Stimulated activated CD8-positive, alpha-beta memory T cell treated with anti-CD3 and anti-CD28 coated beads, Interleukin-4, amount 100 ng/mL, for 1 hour (primary cell): ENCODE measurements around the gene PIP4K2A.
A peak's percentile ranks its signal among the peaks of the same experiment; 100 is the strongest.

Experiments used
- DNase-seq, 2 donors: peaks; one replicate each; pipeline ENCODE4 v3.0.0-alpha.2; 2020; ENCODE audit warnings: low read depth in 2 of 2, low spot score in 1 of 2

The PIP4K2A gene

DNA sequence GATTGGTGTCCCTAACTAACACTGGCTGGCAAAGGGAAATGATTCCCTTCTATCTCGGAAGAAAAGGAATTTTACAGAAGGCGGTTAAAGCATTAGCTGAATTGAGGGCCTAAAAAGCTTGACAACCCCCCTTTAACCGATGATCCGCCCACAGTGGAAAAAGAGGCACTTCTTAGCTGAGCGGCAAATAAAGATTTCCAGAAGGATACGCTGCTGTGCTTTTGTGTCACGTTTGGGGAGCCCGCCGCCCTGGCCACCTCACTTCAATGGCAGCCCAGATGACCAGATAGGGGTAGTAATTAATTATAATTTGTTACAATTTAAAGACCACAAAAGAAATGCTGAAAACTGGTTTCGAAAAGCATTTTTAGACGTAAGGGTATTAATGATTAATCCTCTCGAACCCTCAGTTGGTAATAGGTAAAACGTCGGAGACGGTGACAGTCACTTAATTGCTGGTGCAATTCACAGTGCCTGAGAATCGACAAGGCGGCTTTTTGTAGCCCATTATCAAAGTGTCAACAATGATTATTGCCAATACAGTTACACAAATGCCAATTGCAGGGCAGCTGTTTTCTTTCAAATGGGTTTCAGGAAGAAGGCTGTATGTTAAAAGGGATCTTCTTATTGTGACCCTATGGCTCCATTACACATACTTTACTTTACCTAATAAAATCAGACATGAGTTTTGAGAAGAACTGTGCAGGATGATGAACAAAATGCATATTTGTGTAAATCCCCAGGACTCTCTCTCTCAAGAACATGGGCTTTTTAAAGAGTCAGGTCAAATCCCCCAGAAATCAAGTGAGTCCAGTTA, 154.1 kb downstream of the PIP4K2A start:
- DNase-seq = no peak

DNA sequence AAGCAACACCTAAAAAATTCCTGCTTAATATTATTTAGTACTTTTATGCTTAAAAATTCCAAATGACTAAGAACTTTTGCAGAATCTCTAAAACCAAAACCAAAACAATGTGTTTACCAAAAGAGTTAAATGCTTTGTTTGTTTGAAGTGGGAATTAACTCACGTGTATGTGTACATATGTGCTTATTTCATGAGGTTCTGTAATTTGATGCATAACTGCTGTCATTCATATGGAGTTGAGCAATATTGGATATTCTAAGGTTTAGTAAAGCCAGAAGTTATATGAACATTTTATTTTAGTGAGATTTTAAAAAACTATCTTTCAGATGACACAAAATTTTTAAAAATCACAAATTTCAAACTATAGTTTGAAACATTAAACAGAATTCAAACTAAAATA, 157.1 kb downstream of the PIP4K2A start:
- no peak for DNase-seq

DNA sequence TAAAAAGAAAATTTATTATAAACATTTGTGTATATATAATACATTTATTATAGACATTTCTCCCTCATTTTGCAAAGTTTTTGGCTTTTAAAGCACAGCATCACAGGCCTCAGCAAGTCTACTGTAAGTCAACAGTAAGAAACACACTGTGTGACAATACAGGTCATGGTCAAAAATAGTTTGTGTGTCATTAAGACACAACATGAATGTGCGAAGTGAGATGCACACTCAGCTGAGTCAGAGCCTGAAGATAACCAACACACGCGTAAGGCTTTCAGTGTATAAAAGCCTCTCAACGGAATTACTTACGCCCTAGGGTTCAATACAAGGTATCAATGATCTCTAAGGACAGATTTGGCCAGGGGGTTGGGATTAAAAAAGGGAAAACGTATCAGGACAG, 157.6 kb downstream of the PIP4K2A start:
- no peak for DNase-seq

DNA sequence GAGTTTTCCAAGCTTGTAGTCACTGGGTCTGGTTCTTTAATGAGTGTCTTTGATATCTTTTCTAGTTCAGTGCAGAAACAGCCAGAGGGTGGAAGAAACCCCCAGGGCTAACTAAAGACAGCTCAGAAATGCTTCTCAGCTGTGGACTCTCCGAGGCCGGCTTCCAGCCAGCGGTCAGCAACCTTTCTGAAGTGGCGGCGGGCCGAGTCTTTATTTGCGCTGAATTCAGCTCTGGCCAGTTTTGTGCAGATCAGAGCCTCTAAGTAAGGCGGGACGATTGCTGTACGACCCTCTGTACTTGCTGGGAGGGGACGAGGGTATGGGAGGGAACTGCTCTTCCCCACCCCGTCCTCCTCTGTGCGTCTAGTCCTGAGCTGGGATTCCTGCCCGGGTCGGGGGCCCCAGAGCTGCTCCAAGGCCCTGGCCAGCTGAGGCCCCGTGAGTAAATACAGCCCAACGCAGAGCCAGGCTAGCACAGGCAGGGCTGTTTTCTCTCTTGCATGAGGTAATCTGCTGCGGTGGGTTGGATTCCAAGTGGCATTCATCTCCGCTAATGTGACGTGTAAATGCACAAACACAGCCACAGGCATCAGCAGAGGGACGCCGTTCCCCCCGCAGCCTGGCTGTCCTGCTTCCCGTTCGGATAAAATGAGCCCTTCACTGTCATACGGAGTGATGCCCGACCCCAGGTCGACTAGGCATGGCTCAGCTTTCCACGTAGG, 159.8 kb downstream of the PIP4K2A start:
- no peak for DNase-seq

DNA sequence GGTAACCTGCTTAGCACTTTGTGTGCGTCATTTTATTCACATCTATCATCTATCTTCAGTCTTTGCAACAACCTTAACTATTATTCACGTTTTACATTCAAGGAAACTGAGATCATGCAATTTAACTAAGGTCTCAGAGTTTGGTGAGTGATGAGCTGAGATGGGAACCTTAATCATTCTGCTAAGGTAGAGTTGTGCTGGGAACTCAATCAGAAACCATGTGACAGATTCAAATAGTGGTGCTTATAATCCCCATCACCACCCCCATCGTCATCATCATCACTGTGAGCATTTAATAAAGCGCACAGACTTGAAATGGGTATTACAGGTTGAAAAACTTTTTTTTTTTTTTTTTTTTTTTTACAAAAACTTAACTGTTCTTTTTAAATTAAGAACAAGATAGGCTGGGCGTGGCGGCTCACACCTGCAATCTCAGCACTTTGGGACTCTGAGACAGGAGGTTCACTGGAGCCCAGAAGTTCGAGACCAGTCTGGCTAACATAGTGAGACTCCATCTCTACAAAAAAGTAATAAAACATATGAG, 160.9 kb downstream of the PIP4K2A start:
- DNase-seq = no peak

DNA sequence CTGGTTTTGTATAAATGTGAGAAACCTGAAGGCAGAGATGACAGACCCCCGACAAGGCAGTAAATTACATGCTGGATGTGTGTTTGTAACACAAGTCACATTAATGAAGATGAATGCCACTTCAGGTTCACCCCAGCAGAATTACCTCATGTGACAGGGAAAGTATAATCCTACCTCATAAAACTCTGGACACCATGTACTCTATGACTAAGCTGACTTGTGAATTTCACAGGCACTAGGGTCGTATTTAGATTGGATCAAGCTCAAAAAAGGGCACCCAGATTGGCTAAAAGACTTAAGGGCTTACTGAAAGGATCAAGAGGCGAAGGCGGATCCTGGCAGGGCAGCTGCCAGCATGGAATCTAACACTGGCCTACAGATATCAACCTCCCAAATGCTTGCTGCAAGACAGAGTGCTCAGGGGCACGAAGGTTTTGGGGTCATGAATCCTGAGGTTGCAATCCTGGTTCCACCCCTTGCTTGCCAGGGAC, 161.4 kb downstream of the PIP4K2A start:
- no peak for DNase-seq

DNA sequence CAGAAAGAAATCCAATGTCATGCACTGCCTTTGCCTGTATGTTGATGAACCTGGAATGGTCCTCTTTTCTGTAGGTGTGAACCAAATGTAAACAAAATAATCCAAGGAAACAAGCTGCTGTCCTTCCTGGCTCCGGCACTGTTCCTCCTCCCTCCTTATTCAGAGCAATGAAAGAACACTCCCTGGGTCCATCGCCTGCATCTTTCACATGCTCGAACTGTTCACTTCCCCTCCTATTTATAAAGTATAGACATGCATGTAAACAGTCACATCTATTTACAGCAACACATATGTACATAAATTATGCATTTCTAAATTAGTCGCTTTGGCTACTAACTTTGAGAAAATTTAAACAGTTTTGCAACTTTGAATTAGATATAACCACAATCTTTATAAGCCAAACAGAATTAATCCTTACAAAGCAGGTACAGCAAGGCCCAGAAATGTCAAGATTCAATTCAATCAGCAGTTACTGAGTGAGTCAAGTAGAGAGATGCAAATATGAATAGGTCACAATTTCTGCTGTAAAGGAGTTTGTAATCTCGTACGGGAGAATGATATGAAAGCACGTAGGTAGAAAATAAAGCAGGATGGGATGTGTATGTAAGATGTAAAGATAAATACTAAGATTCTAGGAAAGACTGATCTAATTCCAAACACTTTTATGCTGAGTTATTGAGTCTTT, 162.6 kb downstream of the PIP4K2A start:
- no peak for DNase-seq

DNA sequence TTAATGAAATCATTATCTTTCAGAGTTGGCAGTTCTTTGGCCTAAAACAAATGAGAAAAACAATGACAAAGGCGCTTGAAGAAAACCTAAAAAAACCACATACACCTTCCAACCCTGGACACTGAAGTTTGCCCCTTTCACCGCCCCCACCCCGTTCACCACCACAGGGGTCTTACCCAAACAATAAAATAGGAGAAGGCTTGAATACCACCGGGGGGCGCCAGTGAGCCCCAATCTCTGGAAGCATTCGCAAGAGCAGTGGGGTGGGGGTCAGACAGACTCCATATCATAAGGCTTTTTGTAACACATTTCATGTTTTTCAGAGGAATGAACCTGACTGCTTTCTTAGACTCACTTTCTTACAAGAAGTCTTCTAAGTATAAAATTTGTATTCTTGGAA, 163.6 kb downstream of the PIP4K2A start:
- DNase-seq = peak; percentile 36 to 37

DNA sequence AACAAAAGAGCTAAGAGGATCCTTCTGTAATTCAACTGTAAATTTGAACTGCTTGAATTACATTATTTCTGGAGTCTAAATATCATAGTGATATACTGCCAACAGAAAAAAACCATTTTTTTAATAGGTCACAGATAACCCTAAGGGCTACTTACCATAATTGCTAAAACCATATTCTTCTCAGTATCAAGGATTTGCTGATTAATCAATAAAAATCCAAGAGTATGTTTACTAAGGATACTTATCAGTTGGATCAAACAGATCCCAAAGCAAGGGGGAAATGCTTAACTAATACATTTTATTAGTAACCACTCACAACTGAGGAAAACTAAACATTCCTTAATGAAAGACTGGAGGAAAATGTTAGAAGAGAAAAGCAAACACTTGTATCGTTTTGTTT, 166.0 kb downstream of the PIP4K2A start:
- no peak for DNase-seq

DNA sequence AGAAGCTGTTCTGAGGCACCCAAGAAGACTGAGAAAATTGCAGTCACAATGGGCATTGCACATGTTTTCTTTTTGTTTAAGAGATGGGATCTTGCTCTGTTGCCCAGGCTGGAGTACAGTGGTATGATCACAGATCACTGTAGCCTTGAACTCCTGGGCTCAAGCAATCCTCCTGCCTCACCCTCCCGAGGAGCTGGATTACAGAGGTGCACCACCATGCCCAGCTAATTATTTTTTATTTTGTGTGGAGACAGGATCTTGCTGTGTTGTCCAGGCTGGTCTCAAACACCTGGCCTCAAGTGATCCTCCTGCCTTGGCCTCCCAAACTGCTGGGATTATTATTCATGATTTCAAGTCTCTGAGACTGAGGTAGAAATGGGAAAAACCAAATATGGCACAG, 168.7 kb downstream of the PIP4K2A start:
- no peak for DNase-seq

DNA sequence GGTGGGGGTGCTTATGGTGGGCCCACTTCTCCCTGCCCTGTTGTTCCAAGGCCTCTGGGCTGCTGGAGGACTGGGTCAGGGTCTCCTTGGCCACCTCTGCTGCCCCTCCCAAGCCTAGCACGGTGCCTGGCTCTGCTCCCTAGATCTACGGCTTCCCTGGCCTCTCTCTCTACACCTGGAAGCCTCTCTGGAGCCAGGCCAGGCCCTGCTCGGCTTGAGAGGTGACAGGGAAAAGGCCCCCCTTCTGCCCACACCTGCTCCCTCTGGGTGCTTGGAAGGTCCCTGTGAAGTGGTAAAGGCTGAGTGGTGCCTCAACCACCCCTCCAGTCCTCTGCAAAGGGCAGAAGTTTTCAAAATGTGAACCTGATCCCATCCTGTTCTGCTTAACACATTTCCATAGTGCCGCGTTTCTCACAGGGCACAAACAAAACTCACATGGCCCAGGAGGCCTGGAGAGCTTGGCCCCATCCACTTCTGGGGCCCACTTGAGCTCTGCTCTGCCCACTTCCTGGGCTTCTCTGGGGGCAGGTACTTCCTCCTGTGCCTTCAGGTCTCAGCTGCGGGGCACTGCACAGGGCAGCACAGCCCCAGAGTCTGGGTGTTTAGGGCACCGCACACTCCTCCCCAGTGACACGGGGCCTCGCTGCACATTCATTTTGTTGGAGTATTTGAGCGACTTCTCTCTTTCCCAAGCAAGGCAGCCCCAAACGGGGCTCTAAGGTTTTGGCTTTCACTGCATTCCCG, 169.9 kb downstream of the PIP4K2A start:
- DNase-seq = no peak

DNA sequence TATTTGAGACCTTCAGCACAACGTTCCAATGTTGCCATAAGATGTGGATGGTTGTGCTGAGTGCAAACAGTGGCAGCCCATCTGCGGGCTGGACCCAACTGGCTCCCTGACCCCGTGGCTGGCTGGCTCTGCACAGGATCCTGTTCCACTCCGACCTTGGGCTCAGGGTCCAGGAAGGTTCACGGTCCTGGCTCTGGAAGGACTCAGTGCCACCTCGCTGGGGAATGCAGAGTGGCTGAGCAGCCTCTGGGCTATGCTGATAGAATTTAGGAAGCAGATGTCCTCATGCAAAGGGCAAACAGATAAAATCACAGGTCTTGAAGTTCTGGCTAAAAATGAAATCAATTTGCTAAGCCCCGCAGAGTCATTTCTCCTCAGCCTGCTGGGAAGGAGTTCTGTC, 171.6 kb downstream of the PIP4K2A start:
- DNase-seq = no peak

DNA sequence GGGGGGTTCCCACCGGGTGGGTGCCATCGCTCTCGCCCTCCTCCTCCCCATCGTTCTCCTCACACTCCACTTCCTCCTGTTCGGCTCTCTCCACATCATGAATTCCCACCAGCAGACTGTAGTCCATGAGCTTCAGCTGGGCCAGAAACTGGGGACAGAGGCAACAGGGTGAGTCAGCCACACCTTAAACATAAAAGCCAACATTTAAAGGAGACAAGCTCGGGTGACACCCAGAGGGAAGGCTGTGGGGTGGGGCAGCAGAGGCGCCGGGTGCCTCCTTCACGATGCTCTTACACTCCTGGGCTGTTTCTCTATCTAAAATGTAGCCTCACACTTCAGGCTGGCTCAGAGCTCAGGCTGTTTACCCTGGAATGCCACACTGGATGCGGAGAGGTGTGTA, 172.5 kb downstream of the PIP4K2A start:
- no peak for DNase-seq

DNA sequence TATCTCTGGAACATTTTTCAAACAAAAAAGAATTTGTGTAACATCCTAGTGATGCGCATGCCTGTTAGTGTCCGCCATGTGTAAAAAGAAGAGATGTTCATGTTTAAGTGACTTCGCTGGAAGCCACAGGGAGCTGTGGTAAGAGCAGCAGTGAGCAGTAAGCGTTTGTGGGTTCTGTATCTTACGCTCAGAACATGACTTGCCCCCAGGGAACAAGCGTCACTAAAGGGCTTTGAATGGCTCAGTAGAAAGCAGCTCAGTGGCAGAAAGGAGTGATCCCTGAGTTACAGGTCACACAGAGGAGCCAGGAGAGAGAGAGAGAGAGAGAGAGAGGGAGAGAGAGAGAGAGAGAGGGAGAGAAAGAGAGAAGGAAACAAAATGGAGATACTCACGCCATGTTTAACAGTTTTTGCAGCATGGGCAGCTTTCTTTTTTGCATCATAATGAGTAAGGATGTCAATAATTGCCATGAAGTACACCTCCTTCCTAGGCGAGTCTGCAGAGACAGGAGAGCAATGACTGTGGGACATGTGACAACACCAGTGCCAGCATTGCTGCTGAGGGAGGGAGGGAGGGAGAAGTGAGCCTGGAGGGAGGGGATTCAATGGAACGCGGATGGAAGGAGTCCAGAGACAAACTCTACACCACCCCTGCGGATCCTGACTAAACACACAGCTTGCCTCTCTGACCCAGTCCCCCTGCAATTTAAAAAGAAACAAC, 174.6 kb downstream of the PIP4K2A start:
- no peak for DNase-seq

DNA sequence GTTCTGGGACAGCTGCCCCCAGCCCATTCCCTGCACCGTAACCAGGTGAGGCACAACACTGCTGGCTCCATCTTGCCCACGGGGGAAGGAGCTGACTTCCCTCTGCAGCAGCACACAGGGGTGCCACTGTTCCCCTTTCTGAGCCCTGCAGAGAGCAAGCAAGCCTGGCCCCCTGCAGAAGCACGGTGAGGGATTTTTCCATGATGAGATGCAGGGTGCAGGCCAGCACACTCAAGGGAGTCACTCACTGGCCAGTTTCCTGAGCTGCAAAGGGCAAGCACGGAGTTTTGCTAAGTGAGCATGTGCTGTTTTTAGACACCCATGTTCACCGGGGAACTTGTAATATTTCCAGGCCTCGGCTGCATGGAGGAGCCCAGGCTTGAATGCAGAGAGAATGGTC, 176.6 kb downstream of the PIP4K2A start:
- no peak for DNase-seq

DNA sequence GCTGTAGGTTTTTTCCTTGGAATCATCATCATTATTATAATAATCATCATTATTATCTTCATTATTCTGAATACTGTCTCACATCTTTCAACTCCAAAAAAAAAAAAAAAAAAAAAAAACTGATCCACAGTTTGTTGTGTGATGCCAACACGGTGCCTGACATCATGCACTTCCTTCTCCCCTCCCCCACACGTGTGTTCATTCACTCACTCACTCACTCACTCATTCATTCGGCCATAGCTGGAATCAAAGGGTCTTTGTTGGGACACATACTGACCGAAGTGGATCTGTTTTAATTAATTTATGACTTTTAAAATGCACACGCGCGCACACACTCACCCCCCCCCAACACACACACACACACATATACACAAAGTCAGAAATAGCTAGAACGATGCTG, 177.8 kb downstream of the PIP4K2A start:
- no peak for DNase-seq

DNA sequence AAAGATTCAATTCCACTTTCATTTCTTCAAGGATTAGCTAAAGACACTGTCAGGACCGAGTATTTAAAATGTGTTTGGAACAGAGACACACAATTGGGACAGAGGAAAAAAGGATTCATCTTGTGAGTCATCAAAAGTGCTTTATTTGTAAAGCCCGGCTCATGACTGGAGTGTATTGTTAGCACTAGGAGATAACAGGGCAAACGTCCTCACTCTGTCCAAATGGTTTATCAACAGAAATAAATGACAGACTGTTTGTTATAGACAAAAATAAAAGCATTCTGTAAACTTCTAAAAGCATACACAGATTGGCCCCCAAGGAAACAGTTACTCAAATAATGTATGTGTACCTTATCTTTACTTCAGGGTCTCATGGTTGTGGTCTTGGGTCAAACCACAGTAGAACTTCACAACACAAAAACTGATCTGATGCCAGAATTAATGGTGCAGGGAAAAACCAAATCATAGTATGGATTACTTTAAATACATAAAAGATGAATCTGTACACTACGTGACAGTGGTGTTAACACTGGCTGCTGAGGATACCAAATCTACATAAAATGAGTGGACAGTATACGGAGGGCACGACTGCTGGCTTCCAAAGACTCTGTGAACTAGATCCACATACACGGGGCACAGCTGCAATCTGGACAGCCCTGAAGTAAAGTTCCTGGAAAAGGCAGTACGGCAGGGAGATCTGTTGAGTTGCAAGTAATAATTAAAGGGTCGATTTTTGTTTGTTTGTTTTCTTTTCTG, 179.4 kb downstream of the PIP4K2A start:
- no peak for DNase-seq

DNA sequence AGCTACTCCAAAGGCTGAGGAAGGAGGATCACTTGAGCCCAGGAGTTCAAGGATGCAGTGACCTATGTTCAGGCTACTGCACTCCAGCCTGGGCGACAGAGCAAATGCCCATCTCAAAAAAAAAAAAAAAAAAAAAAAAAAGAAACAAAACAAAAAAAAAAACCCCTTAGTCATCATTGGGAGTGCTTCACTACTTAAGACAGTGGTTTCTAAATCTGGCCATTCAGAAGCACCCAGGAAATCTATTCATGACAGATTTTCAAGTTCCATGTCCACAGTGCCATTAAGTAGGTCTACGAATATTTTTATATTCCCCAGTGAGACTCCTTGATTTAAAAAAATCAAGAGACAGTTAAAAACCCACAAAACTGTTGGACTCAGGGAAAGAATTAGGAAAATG, 182.9 kb downstream of the PIP4K2A start:
- DNase-seq = no peak

DNA sequence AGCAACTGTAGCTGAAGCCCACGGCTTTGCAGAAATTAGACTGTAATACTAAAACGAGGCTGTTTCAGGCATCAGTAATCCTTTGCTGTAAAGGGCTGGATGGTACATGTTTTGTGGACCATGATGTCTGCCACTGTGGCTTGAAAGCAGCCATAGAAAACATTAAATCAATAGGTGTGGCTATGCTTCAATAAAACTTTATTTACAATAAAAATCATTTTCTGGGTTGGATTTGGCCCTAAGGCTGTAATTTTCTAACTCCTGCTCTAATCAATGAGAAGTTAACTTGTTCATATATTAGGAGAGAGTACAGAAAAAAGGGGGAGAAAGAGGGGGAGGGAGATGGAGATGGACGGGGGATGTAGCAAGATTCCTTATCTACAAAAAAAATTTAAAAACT, 183.4 kb downstream of the PIP4K2A start:
- DNase-seq = no peak

DNA sequence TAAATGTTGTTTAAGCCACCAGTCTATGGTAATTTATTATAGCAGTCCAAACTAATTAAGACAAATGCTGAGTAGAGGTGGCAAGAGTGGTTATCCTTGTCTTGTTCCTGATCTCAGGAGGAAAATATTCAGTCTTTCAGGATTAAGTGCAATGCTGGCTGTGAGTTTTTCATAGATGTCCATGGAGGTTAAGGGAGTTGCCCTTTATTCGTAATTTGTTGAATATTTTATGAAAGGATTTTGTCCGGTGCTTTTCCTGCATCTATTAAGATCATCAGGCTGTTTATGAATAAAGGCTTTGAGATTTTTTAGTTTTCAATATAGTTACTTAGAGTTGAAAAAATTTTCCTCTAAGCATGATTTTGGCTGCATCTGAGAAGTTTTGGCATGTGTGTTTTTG, 186.9 kb downstream of the PIP4K2A start:
- no peak for DNase-seq
